WTC11 (cell line): ENCODE measurements around the gene METTL6. TPM values are rescaled to one million over a fixed set of nuclear protein-coding genes. Genes with fewer than 3 reads are reported as not detected.

ENCODE experiments used
- ATAC-seq: fragments of 200-7000 bp; cut with Tn5 transposase; 2 replicates; pipeline ENCODE4 v1.10.0; 2021; ENCODE audit warnings: mild to moderate bottlenecking, moderate library complexity
- CTCF ChIA-PET: fragments of 300-600 bp; sonication (Branson Sonifier 250); formaldehyde crosslinking; loops from one replicate; lab custom pipeline; 2021; ENCODE audit warnings: antibody characterized with exemption; lab: Charles Lee
- POLR2A ChIA-PET: fragments of 350-600 bp; sonication (Branson Sonifier 250); formaldehyde crosslinking; loops from one replicate; lab custom pipeline; 2021; ENCODE audit warnings: antibody characterized with exemption; lab: Charles Lee
- DNase-seq: peaks from one replicate; pipeline ENCODE4 v3.0.0; 2021; ENCODE audit warnings: low spot score
- H3K27ac Mint-ChIP-seq: 2 replicates; pipeline ENCODE4 v1.8.0; 2021; ENCODE audit warnings: mixed read lengths
- H3K27me3 Mint-ChIP-seq: 2 replicates; pipeline ENCODE4 v1.8.0; 2021; ENCODE audit warnings: low read depth, mild to moderate bottlenecking, moderate library complexity, mixed read lengths
- H3K36me3 Mint-ChIP-seq: 2 replicates; pipeline ENCODE4 v1.8.0; 2021; ENCODE audit warnings: mixed read lengths
- H3K4me1 Mint-ChIP-seq: 2 replicates; pipeline ENCODE4 v1.8.0; 2022; ENCODE audit warnings: mixed read lengths
- H3K4me3 Mint-ChIP-seq: 2 replicates; pipeline ENCODE4 v1.8.0; 2021; ENCODE audit warnings: mild to moderate bottlenecking, moderate library complexity, mixed read lengths
- H3K9me3 Mint-ChIP-seq: 2 replicates; pipeline ENCODE4 v1.8.0; 2021; ENCODE audit warnings: mixed read lengths
- ARID4B ChIP-seq: sonication (generic); formaldehyde crosslinking; IDR thresholded peaks from 2 replicates; pipeline ENCODE4 v1.8.0; 2023; ENCODE audit warnings: missing genetic modification reagents, mild to moderate bottlenecking, borderline replicate concordance
- ATF6 ChIP-seq: sonication (generic); formaldehyde crosslinking; IDR thresholded peaks from 2 replicates; pipeline ENCODE4 v1.8.1; 2023; ENCODE audit warnings: mild to moderate bottlenecking, missing genetic modification reagents
- CREB1 ChIP-seq: sonication (generic); formaldehyde crosslinking; IDR thresholded peaks from 2 replicates; pipeline ENCODE4 v1.8.0; 2023; ENCODE audit warnings: mild to moderate bottlenecking, missing genetic modification reagents
- CTCF ChIP-seq: fragments of 200-600 bp; IDR thresholded peaks from 2 replicates; pipeline ENCODE4 v1.8.0; 2022; ENCODE audit warnings: antibody characterized with exemption
- ESRRA ChIP-seq: sonication (generic); formaldehyde crosslinking; IDR thresholded peaks from 2 replicates; pipeline ENCODE4 v1.8.1; 2022; ENCODE audit warnings: mild to moderate bottlenecking, missing genetic modification reagents, borderline replicate concordance
- ETV6 ChIP-seq: sonication (generic); formaldehyde crosslinking; IDR thresholded peaks from 2 replicates; pipeline ENCODE4 v1.8.1; 2022; ENCODE audit warnings: mild to moderate bottlenecking, missing genetic modification reagents
- GRHL2 ChIP-seq: fragments of 250-450 bp; sonication (Bioruptor Pico); IDR thresholded peaks from 2 replicates; pipeline ENCODE4 v1.8.0; 2022; ENCODE audit warnings: mild to moderate bottlenecking, moderate library complexity; ENCODE audit not compliant: insufficient replicate concordance, severe bottlenecking
- IRF1 ChIP-seq: sonication (generic); formaldehyde crosslinking; IDR thresholded peaks from 2 replicates; pipeline ENCODE4 v1.8.0; 2023; ENCODE audit warnings: missing genetic modification reagents
- MAX ChIP-seq: sonication (generic); formaldehyde crosslinking; IDR thresholded peaks from 2 replicates; pipeline ENCODE4 v1.8.0; 2022; ENCODE audit warnings: mild to moderate bottlenecking, missing genetic modification reagents
- MXD4 ChIP-seq: fragments of 250-450 bp; sonication (Bioruptor Pico); IDR thresholded peaks from 2 replicates; pipeline ENCODE4 v1.8.0; 2021; ENCODE audit warnings: mild to moderate bottlenecking, moderate library complexity, borderline replicate concordance
- RELA ChIP-seq: sonication (generic); formaldehyde crosslinking; IDR thresholded peaks from 2 replicates; pipeline ENCODE4 v1.8.1; 2022; ENCODE audit warnings: missing genetic modification reagents, mild to moderate bottlenecking, borderline replicate concordance
- RORB ChIP-seq: fragments of 250-450 bp; sonication (Bioruptor Pico); IDR thresholded peaks from 2 replicates; pipeline ENCODE4 v1.9.0; 2021; ENCODE audit warnings: mild to moderate bottlenecking
- SMAD3 ChIP-seq: sonication (generic); formaldehyde crosslinking; IDR thresholded peaks from 2 replicates; pipeline ENCODE4 v1.8.0; 2022; ENCODE audit warnings: missing genetic modification reagents, mild to moderate bottlenecking, borderline replicate concordance
- STAT6 ChIP-seq: sonication (generic); formaldehyde crosslinking; conservative IDR thresholded peaks from 2 replicates; pipeline ENCODE4 v1.8.1; 2023; ENCODE audit warnings: mild to moderate bottlenecking, low read depth, missing genetic modification reagents, moderate library complexity
- TEAD1 ChIP-seq: sonication (generic); formaldehyde crosslinking; IDR thresholded peaks from 2 replicates; pipeline ENCODE4 v1.8.0; 2022; ENCODE audit warnings: mild to moderate bottlenecking, missing genetic modification reagents
- USF1 ChIP-seq: sonication (generic); formaldehyde crosslinking; IDR thresholded peaks from 2 replicates; pipeline ENCODE4 v1.8.0; 2022; ENCODE audit warnings: mild to moderate bottlenecking, missing genetic modification reagents
- ZBTB43 ChIP-seq: sonication (generic); formaldehyde crosslinking; IDR thresholded peaks from 2 replicates; pipeline ENCODE4 v1.8.1; 2023; ENCODE audit warnings: mild to moderate bottlenecking, missing genetic modification reagents
- ZSCAN18 ChIP-seq: fragments of 250-450 bp; sonication (Bioruptor Pico); IDR thresholded peaks from 2 replicates; pipeline ENCODE4 v2.1.2; 2022; ENCODE audit warnings: mild to moderate bottlenecking, moderate library complexity
- total RNA-seq: library from RNA; stranded (reverse); gene quantifications from 3 replicates; pipeline ENCODE4 v1.2.3, GENCODE V29; 2021

The METTL6 gene
- total RNA-seq, 1 experiment from 2014 or later = 13.7 TPM

GRCh38 chr3:15384510-15385237 is 42.7 kb downstream of the METTL6 start (continued):
- TF ChIP-seq CTCF (no peak), MXD4 (CRISPR knock-in tag) (no peak), ZSCAN18 (CRISPR knock-in tag) (no peak), RORB (CRISPR knock-in tag) (no peak), ESRRA (no peak), RELA (CRISPR knock-in tag) (no peak), ATF6 (CRISPR knock-in tag) (no peak), CREB1 (CRISPR knock-in tag) (no peak), STAT6 (CRISPR knock-in tag) (no peak)

- Mint-ChIP-seq H3K4me3 (no peak overlapping the region), H3K9me3 (peaks cover 19% of the 10 kb centered on the region), H3K27me3 (peaks cover 6% of the 10 kb centered on the region; the same call in 1 of the 2 replicates), H3K4me1 (peaks cover 5% of the 10 kb centered on the region; the same call in 1 of the 2 replicates), H3K36me3 (peaks cover 6% of the 10 kb centered on the region; the same call in 1 of the 2 replicates), H3K27ac (no peak overlapping the region)
- ChIA-PET CTCF (interaction anchor here (0.6 kb wide), 1 partner anchor 48 kb away, joined by 4 read pairs; no protein-coding TSS in a partner anchor), POLR2A (interaction anchor here (0.6 kb wide), 1 partner anchor 144 kb away, joined by 8 read pairs; no protein-coding TSS in a partner anchor)
- DNase-seq (no peak), ATAC-seq (no peak)
- no peak for TF ChIP-seq ETV6 (CRISPR knock-in tag)
- TF ChIP-seq SMAD3 (CRISPR knock-in tag) = no peak
- TF ChIP-seq GRHL2 = no peak
- no peak for TF ChIP-seq ZBTB43
- TF ChIP-seq TEAD1 (CRISPR knock-in tag) = no peak
- no peak for TF ChIP-seq USF1 (CRISPR knock-in tag)
- TF ChIP-seq IRF1 (CRISPR knock-in tag) = no peak
- TF ChIP-seq MAX (CRISPR knock-in tag) = no peak
- no peak for TF ChIP-seq ARID4B (CRISPR knock-in tag)
- TF ChIP-seq RELA (CRISPR knock-in tag) = no peak
These were observed 44.9 kb downstream of the METTL6 start for GRCh38 chr3:15382405-15382923.
